Cardiac muscle cell (in vitro differentiated cells and primary cell): ENCODE data around the gene ELFN1. TPM values are rescaled to one million over a fixed set of nuclear protein-coding genes. Genes with fewer than 3 reads are reported as not detected.

ENCODE experiments used
- DNase-seq, 2 donors: peaks; one replicate each; pipeline versions ENCODE4 v3.0.0 to v3.0.0-alpha.2; 2010 to 2017; ENCODE audit warnings: low read depth in 1 of 2, low spot score in 1 of 2
- H3K27ac ChIP-seq: fragments of 200-600 bp; sonication (generic); 2 replicates; pipeline ENCODE4 v1.5.1; 2016
- H3K27me3 ChIP-seq: fragments of 200-600 bp; sonication (generic); 2 replicates; pipeline ENCODE4 v1.6.0; 2016; ENCODE audit warnings: control low read depth
- H3K36me3 ChIP-seq: fragments of 200-600 bp; sonication (generic); 2 replicates; pipeline ENCODE4 v1.5.1; 2016; ENCODE audit warnings: control low read depth
- H3K4me1 ChIP-seq: fragments of 200-600 bp; sonication (generic); 2 replicates; pipeline ENCODE4 v1.8.1; 2017; ENCODE audit warnings: low read depth, mild to moderate bottlenecking, mixed run types
- H3K4me3 ChIP-seq: fragments of 200-600 bp; sonication (generic); 2 replicates; pipeline ENCODE4 v1.5.1; 2016; ENCODE audit warnings: mild to moderate bottlenecking
- H3K9me3 ChIP-seq: fragments of 200-600 bp; sonication (generic); 2 replicates; pipeline ENCODE4 v1.5.1; 2017; ENCODE audit warnings: low read depth, mild to moderate bottlenecking, control low read depth
- CTCF ChIP-seq: IDR thresholded peaks from 2 replicates; pipeline ENCODE4 v1.5.1; 2012; ENCODE audit warnings: low read depth, mild to moderate bottlenecking, low read length
- polyA plus RNA-seq: library from polyadenylated mRNA; unstranded; fragments of >200 nt; fragmentation: Nextera tagmentation; extraction: Ambion mirVana; gene quantifications from 2 replicates; pipeline ENCODE4 v1.2.1, GENCODE V29; 2016
- total RNA-seq: library from RNA; depleted of rRNA; stranded (reverse); fragments of >200 nt; gene quantifications from 2 replicates; pipeline ENCODE4 v1.2.3, GENCODE V29; 2016

The ELFN1 gene
- total RNA-seq (48.7 and 51.6 TPM in 2 replicates), polyA plus RNA-seq (8.9 and 13.4 TPM in 2 replicates)

GRCh38 chr7:1669954-1670893, at the start of gene ELFN1:
Gene ELFN1 (plus strand): TSS chr7:1670277. CDS start chr7:1744597, 74,320 bp downstream.
- TF ChIP-seq CTCF = no peak
- no peaks in the 10 kb centered on the region for H3K27me3 ChIP-seq
- peak within 1 kb of the TSS; percentile 81 for H3K27ac ChIP-seq

GRCh38 chr7:1620835-1621234, 49.2 kb upstream of the ELFN1 start:
- H3K4me3 ChIP-seq = no peak overlapping the region
- H3K36me3 ChIP-seq = no peaks in the 10 kb centered on the region
- no peak overlapping the region for H3K27ac ChIP-seq
- H3K9me3 ChIP-seq = no peaks in the 10 kb centered on the region
- H3K27me3 ChIP-seq = no peaks in the 10 kb centered on the region
- no peak for DNase-seq
- TF ChIP-seq CTCF = no peak
- H3K4me1 ChIP-seq = no peaks in the 10 kb centered on the region

More at GRCh38 chr7:1669954-1670893, at the start of gene ELFN1:
- Histone ChIP-seq H3K4me3 (peak within 1 kb of the TSS; percentile 60), H3K36me3 (no peaks in the 10 kb centered on the region), H3K9me3 (no peaks in the 10 kb centered on the region), H3K4me1 (peaks cover 19% of the 10 kb centered on the region)
- peak; percentile 54 to 91 for DNase-seq

GRCh38 chr7:1621718-1622117, 48.4 kb upstream of the ELFN1 start:
- H3K27me3 ChIP-seq = no peaks in the 10 kb centered on the region
- no peak overlapping the region for H3K4me3 ChIP-seq
- H3K36me3 ChIP-seq = no peaks in the 10 kb centered on the region
- no peak overlapping the region for H3K27ac ChIP-seq
- H3K9me3 ChIP-seq = no peaks in the 10 kb centered on the region
- no peak for DNase-seq
- no peak for TF ChIP-seq CTCF
- no peaks in the 10 kb centered on the region for H3K4me1 ChIP-seq

- no peaks in the 10 kb centered on the region for H3K4me1 ChIP-seq
- no peak overlapping the region for H3K27ac ChIP-seq
- no peak for TF ChIP-seq CTCF
- no peaks in the 10 kb centered on the region for H3K9me3 ChIP-seq
- no peaks in the 10 kb centered on the region for H3K27me3 ChIP-seq
- no peak overlapping the region for H3K4me3 ChIP-seq
- DNase-seq = no peak
- no peaks in the 10 kb centered on the region for H3K36me3 ChIP-seq
Observed at GRCh38 chr7:1622441-1622840, 47.6 kb upstream of the ELFN1 start.

GRCh38 chr7:1623810-1624209, 46.3 kb upstream of the ELFN1 start:
- no peaks in the 10 kb centered on the region for H3K36me3 ChIP-seq
- no peak overlapping the region for H3K27ac ChIP-seq
- H3K4me1 ChIP-seq = no peaks in the 10 kb centered on the region
- no peak for DNase-seq
- no peaks in the 10 kb centered on the region for H3K9me3 ChIP-seq
- TF ChIP-seq CTCF = no peak
- H3K27me3 ChIP-seq = no peaks in the 10 kb centered on the region
- H3K4me3 ChIP-seq = no peak overlapping the region
